ENCODE measurements around the gene MEF2D. TPM values are rescaled to one million over a fixed set of nuclear protein-coding genes. Genes with fewer than 3 reads are reported as not detected.

MEF2D gene
- total RNA-seq, 1 experiment from 2014 or later, result 18.7 TPM

- H3T11ph ChIP-seq (ENCODE audit: low read length), result no peak overlapping the region
- no peaks in the 10 kb centered on the region for H3K79me1 ChIP-seq (ENCODE audit: insufficient read depth, low read depth, low read length, poor library complexity, severe bottlenecking)
- no CpG with 5 or more reads among the region's 9 CpGs for WGBS (ENCODE audit: extremely low coverage, insufficient read length, low lambda C conversion rate)
- no peak overlapping the region for H2BK20ac ChIP-seq (ENCODE audit: low read depth, low read length, poor library complexity, severe bottlenecking)
- no peak for DNase-seq
- H4K91ac ChIP-seq (ENCODE audit: insufficient read length, low read depth, low read length), result no peak overlapping the region
- no peak overlapping the region for H4K8ac ChIP-seq (replicated peaks; ENCODE audit: insufficient read length, low read depth, low read length)
- H3K56ac ChIP-seq (ENCODE audit: insufficient read length, low read depth, low read length), result no peak overlapping the region
- no peak overlapping the region for H4K5ac ChIP-seq (ENCODE audit: insufficient read length, low read depth, low read length)
- H3K4me1 ChIP-seq (ENCODE audit: insufficient read depth, low read length), result no peaks in the 10 kb centered on the region
- H3K9me3 ChIP-seq (ENCODE audit: control insufficient read depth, low read depth, low read length), result no peaks in the 10 kb centered on the region
- Mint-ChIP-seq H3K4me1 (peaks cover 4 to 7% of the 10 kb centered on the region in 2 experiments), H3K4me3 (no peak overlapping the region), H3K27ac (peak overlapping the region in 1 of 3 experiments; percentile 40; a peak in 2 of 7 replicates), H3K27me3 (ENCODE audit: low read depth) (peaks cover 1% of the 10 kb centered on the region; the same call in 1 of the 2 replicates), H3K9me3 (no peaks in the 10 kb centered on the region), H3K36me3 (ENCODE audit: insufficient read depth in 1 of 3, low read depth in 3 of 3) (peaks cover 8 to 47% (median 44%) of the 10 kb centered on the region in 3 experiments; a peak in 6 of 7 replicates)
- no peaks in the 10 kb centered on the region for H4K20me1 ChIP-seq (ENCODE audit: control insufficient read depth, insufficient read depth, insufficient read length)
- no peak overlapping the region for H3K14ac ChIP-seq (ENCODE audit: insufficient read depth, low read length)
- no peaks in the 10 kb centered on the region for H3K27me3 ChIP-seq (ENCODE audit: insufficient read depth, low read length)
- no peak overlapping the region for H2BK12ac ChIP-seq (ENCODE audit: insufficient read length, low read depth, low read length)
- no peak overlapping the region; the same call in 1 of the 2 replicates for H2BK15ac ChIP-seq (ENCODE audit: low read depth, low read length)
- no peak overlapping the region for H3K18ac ChIP-seq (ENCODE audit: insufficient read length, low read depth, low read length)
- no peak overlapping the region for H3K4me2 ChIP-seq (ENCODE audit: insufficient read depth, insufficient read length, low read length)
- H3K23me2 ChIP-seq (ENCODE audit: insufficient read length, low read depth, low read length, poor library complexity, severe bottlenecking), result no peaks in the 10 kb centered on the region
- TF ChIP-seq CTCF (conservative IDR thresholded peaks at IDR 0.05), result no peak
- no peak overlapping the region for H3K9ac ChIP-seq (ENCODE audit: extremely low read depth, insufficient read length, low read length)
- no peak overlapping the region for H3K4ac ChIP-seq (ENCODE audit: low read depth, low read length)
- H2AK5ac ChIP-seq (ENCODE audit: insufficient read length, low read length), result no peak overlapping the region
- no peak overlapping the region for H2AFZ ChIP-seq (ENCODE audit: low read length)
- H2BK120ac ChIP-seq (ENCODE audit: low read depth, low read length, poor library complexity, severe bottlenecking), result no peak overlapping the region
- no peak overlapping the region for H3K23ac ChIP-seq (ENCODE audit: insufficient read length, low read depth, low read length)
- no peak overlapping the region for H2BK5ac ChIP-seq (ENCODE audit: insufficient read length, low read length)
- no peak overlapping the region for H3K27ac ChIP-seq (ENCODE audit: insufficient read length, low read depth, low read length)
- H3K79me2 ChIP-seq (ENCODE audit: insufficient read depth, low read length), result no peaks in the 10 kb centered on the region
Observed at GRCh38 chr1:156471496-156472490, 28.8 kb downstream of the MEF2D start.
